WTC11 (cell line): ENCODE data around the gene IDH3B. TPM values are rescaled to one million over a fixed set of nuclear protein-coding genes. Genes with fewer than 3 reads are reported as not detected.

Experiments
- ATAC-seq: fragments of 200-7000 bp; cut with Tn5 transposase; 2 replicates; pipeline ENCODE4 v1.10.0; 2021; ENCODE audit warnings: mild to moderate bottlenecking, moderate library complexity
- CTCF ChIA-PET: fragments of 300-600 bp; sonication (Branson Sonifier 250); formaldehyde crosslinking; loops from one replicate; lab custom pipeline; 2021; ENCODE audit warnings: antibody characterized with exemption; lab: Charles Lee
- POLR2A ChIA-PET: fragments of 350-600 bp; sonication (Branson Sonifier 250); formaldehyde crosslinking; loops from one replicate; lab custom pipeline; 2021; ENCODE audit warnings: antibody characterized with exemption; lab: Charles Lee
- DNase-seq: peaks from one replicate; pipeline ENCODE4 v3.0.0; 2021; ENCODE audit warnings: low spot score
- H3K27ac Mint-ChIP-seq: 2 replicates; pipeline ENCODE4 v1.8.0; 2021; ENCODE audit warnings: mixed read lengths
- H3K27me3 Mint-ChIP-seq: 2 replicates; pipeline ENCODE4 v1.8.0; 2021; ENCODE audit warnings: low read depth, mild to moderate bottlenecking, moderate library complexity, mixed read lengths
- H3K36me3 Mint-ChIP-seq: 2 replicates; pipeline ENCODE4 v1.8.0; 2021; ENCODE audit warnings: mixed read lengths
- H3K4me1 Mint-ChIP-seq: 2 replicates; pipeline ENCODE4 v1.8.0; 2022; ENCODE audit warnings: mixed read lengths
- H3K4me3 Mint-ChIP-seq: 2 replicates; pipeline ENCODE4 v1.8.0; 2021; ENCODE audit warnings: mild to moderate bottlenecking, moderate library complexity, mixed read lengths
- H3K9me3 Mint-ChIP-seq: 2 replicates; pipeline ENCODE4 v1.8.0; 2021; ENCODE audit warnings: mixed read lengths
- ATF6 ChIP-seq: sonication (generic); formaldehyde crosslinking; IDR thresholded peaks from 2 replicates; pipeline ENCODE4 v1.8.1; 2023; ENCODE audit warnings: mild to moderate bottlenecking, missing genetic modification reagents
- CBFB ChIP-seq: sonication (generic); formaldehyde crosslinking; IDR thresholded peaks from 2 replicates; pipeline ENCODE4 v1.8.1; 2022; ENCODE audit warnings: mild to moderate bottlenecking, low read depth, missing genetic modification reagents
- ELF4 ChIP-seq: sonication (generic); formaldehyde crosslinking; IDR thresholded peaks from 2 replicates; pipeline ENCODE4 v1.8.1; 2022; ENCODE audit warnings: low read depth, mild to moderate bottlenecking, moderate library complexity, missing genetic modification reagents
- ESRRA ChIP-seq: sonication (generic); formaldehyde crosslinking; IDR thresholded peaks from 2 replicates; pipeline ENCODE4 v1.8.1; 2022; ENCODE audit warnings: mild to moderate bottlenecking, missing genetic modification reagents, borderline replicate concordance
- FOXK1 ChIP-seq: sonication (generic); formaldehyde crosslinking; IDR thresholded peaks from 2 replicates; pipeline ENCODE4 v1.8.0; 2022; ENCODE audit warnings: mild to moderate bottlenecking, moderate library complexity, missing genetic modification reagents
- GTF2I ChIP-seq: fragments of 250-450 bp; sonication (Bioruptor Pico); conservative IDR thresholded peaks from 2 replicates; pipeline ENCODE4 v1.4.0; 2021; ENCODE audit warnings: mild to moderate bottlenecking
- JAZF1 ChIP-seq: fragments of 250-450 bp; sonication (Bioruptor Pico); IDR thresholded peaks from 2 replicates; pipeline ENCODE4 v1.9.0; 2021; ENCODE audit warnings: moderate library complexity, mild to moderate bottlenecking, inconsistent platforms
- MXD4 ChIP-seq: fragments of 250-450 bp; sonication (Bioruptor Pico); IDR thresholded peaks from 2 replicates; pipeline ENCODE4 v1.8.0; 2021; ENCODE audit warnings: mild to moderate bottlenecking, moderate library complexity, borderline replicate concordance
- NFATC4 ChIP-seq: fragments of 250-450 bp; sonication (Bioruptor Pico); IDR thresholded peaks from 2 replicates; pipeline ENCODE4 v1.9.0; 2021; ENCODE audit warnings: mild to moderate bottlenecking
- NFE2L1 ChIP-seq: sonication (generic); formaldehyde crosslinking; IDR thresholded peaks from 2 replicates; pipeline ENCODE4 v1.8.1; 2023; ENCODE audit warnings: missing genetic modification reagents
- RELA ChIP-seq: sonication (generic); formaldehyde crosslinking; IDR thresholded peaks from 2 replicates; pipeline ENCODE4 v1.8.1; 2022; ENCODE audit warnings: missing genetic modification reagents, mild to moderate bottlenecking, borderline replicate concordance
- ZNF219 ChIP-seq: sonication (generic); formaldehyde crosslinking; IDR thresholded peaks from 2 replicates; pipeline ENCODE4 v1.8.0; 2023; ENCODE audit warnings: missing genetic modification reagents, mild to moderate bottlenecking, borderline replicate concordance
- ZNF281 ChIP-seq: sonication (generic); formaldehyde crosslinking; IDR thresholded peaks from 2 replicates; pipeline ENCODE4 v1.8.0; 2023; ENCODE audit warnings: mild to moderate bottlenecking, missing genetic modification reagents
- total RNA-seq: library from RNA; stranded (reverse); gene quantifications from 3 replicates; pipeline ENCODE4 v1.2.3, GENCODE V29; 2021
- TF ChIP-seq, protein P1 (sequence below): sonication (generic); formaldehyde crosslinking; IDR thresholded peaks from 2 replicates; pipeline ENCODE4 v1.8.0; 2022; ENCODE audit warnings: mild to moderate bottlenecking, missing genetic modification reagents
- TF ChIP-seq, protein P2 (sequence below): fragments of 250-450 bp; sonication (Bioruptor Pico); IDR thresholded peaks from 2 replicates; pipeline ENCODE4 v1.9.0; 2021; ENCODE audit warnings: mild to moderate bottlenecking
- TF ChIP-seq, protein P3 (sequence below): sonication (generic); formaldehyde crosslinking; IDR thresholded peaks from 2 replicates; pipeline ENCODE4 v1.8.0; 2022; ENCODE audit warnings: missing genetic modification reagents
- TF ChIP-seq, protein P4 (sequence below): sonication (generic); formaldehyde crosslinking; IDR thresholded peaks from 2 replicates; pipeline ENCODE4 v1.8.0; 2022; ENCODE audit warnings: mild to moderate bottlenecking, missing genetic modification reagents
- TF ChIP-seq, protein P5 (sequence below): fragments of 250-450 bp; sonication (Bioruptor Pico); conservative IDR thresholded peaks from 2 replicates; pipeline ENCODE4 v1.9.0; 2021; ENCODE audit warnings: mild to moderate bottlenecking

IDH3B gene
- total RNA-seq, 1 experiment from 2014 or later, result 136 TPM

DNA sequence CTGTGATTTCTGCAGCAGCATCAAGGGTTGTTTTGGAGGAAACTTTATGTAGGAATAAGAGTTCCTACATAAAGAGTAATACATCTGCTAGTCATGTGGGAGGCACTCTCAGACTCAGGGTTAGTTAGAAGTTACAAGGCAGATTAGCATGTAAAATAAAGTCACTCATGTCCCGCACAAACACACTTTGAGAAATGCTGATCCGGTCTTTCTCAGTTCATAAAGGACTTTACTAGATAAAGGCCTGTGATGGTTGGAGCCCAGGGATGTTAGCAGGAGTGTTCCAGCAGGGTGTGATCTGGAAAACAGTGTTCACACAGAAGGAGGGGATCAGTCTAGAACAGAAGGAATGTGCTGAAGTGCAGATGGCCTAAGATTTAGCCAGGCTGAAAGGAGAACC is 44.7 kb downstream of the IDH3B start (continued):
- TF ChIP-seq, protein P1, sequence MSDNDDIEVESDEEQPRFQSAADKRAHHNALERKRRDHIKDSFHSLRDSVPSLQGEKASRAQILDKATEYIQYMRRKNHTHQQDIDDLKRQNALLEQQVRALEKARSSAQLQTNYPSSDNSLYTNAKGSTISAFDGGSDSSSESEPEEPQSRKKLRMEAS, result no peak
- TF ChIP-seq ELF4 (CRISPR knock-in tag) (no peak), GTF2I (CRISPR knock-in tag) (no peak), NFATC4 (CRISPR knock-in tag) (no peak), RELA (CRISPR knock-in tag) (no peak), FOXK1 (CRISPR knock-in tag) (no peak), ATF6 (CRISPR knock-in tag) (no peak), JAZF1 (CRISPR knock-in tag) (no peak), ZNF281 (CRISPR knock-in tag) (no peak), ESRRA (CRISPR knock-in tag) (no peak)
- TF ChIP-seq, protein P2, sequence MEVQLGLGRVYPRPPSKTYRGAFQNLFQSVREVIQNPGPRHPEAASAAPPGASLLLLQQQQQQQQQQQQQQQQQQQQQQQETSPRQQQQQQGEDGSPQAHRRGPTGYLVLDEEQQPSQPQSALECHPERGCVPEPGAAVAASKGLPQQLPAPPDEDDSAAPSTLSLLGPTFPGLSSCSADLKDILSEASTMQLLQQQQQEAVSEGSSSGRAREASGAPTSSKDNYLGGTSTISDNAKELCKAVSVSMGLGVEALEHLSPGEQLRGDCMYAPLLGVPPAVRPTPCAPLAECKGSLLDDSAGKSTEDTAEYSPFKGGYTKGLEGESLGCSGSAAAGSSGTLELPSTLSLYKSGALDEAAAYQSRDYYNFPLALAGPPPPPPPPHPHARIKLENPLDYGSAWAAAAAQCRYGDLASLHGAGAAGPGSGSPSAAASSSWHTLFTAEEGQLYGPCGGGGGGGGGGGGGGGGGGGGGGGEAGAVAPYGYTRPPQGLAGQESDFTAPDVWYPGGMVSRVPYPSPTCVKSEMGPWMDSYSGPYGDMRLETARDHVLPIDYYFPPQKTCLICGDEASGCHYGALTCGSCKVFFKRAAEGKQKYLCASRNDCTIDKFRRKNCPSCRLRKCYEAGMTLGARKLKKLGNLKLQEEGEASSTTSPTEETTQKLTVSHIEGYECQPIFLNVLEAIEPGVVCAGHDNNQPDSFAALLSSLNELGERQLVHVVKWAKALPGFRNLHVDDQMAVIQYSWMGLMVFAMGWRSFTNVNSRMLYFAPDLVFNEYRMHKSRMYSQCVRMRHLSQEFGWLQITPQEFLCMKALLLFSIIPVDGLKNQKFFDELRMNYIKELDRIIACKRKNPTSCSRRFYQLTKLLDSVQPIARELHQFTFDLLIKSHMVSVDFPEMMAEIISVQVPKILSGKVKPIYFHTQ (CRISPR knock-in tag), result no peak

GRCh38 chr20:2618815-2619214 is 45.2 kb downstream of the IDH3B start:
- Mint-ChIP-seq H3K36me3 (no peaks in the 10 kb centered on the region), H3K27ac (no peak overlapping the region), H3K4me1 (no peaks in the 10 kb centered on the region), H3K27me3 (peaks cover 33% of the 10 kb centered on the region), H3K9me3 (peaks cover 7% of the 10 kb centered on the region; the same call in 1 of the 2 replicates), H3K4me3 (no peak overlapping the region)
- ATAC-seq (no peak), DNase-seq (no peak)
- POLR2A ChIA-PET, result no interaction called here
- CTCF ChIA-PET, result interaction anchor here (1.0 kb wide), 1 partner anchor 55 kb away, joined by 3 read pairs; no protein-coding TSS in a partner anchor
- no peak for TF ChIP-seq MXD4
- TF ChIP-seq, protein P3, sequence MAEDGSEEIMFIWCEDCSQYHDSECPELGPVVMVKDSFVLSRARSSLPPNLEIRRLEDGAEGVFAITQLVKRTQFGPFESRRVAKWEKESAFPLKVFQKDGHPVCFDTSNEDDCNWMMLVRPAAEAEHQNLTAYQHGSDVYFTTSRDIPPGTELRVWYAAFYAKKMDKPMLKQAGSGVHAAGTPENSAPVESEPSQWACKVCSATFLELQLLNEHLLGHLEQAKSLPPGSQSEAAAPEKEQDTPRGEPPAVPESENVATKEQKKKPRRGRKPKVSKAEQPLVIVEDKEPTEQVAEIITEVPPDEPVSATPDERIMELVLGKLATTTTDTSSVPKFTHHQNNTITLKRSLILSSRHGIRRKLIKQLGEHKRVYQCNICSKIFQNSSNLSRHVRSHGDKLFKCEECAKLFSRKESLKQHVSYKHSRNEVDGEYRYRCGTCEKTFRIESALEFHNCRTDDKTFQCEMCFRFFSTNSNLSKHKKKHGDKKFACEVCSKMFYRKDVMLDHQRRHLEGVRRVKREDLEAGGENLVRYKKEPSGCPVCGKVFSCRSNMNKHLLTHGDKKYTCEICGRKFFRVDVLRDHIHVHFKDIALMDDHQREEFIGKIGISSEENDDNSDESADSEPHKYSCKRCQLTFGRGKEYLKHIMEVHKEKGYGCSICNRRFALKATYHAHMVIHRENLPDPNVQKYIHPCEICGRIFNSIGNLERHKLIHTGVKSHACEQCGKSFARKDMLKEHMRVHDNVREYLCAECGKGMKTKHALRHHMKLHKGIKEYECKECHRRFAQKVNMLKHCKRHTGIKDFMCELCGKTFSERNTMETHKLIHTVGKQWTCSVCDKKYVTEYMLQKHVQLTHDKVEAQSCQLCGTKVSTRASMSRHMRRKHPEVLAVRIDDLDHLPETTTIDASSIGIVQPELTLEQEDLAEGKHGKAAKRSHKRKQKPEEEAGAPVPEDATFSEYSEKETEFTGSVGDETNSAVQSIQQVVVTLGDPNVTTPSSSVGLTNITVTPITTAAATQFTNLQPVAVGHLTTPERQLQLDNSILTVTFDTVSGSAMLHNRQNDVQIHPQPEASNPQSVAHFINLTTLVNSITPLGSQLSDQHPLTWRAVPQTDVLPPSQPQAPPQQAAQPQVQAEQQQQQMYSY, result no peak
- no peak for TF ChIP-seq NFE2L1 (CRISPR knock-in tag)
- TF ChIP-seq, protein P4, sequence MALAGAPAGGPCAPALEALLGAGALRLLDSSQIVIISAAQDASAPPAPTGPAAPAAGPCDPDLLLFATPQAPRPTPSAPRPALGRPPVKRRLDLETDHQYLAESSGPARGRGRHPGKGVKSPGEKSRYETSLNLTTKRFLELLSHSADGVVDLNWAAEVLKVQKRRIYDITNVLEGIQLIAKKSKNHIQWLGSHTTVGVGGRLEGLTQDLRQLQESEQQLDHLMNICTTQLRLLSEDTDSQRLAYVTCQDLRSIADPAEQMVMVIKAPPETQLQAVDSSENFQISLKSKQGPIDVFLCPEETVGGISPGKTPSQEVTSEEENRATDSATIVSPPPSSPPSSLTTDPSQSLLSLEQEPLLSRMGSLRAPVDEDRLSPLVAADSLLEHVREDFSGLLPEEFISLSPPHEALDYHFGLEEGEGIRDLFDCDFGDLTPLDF (CRISPR knock-in tag), result no peak
- TF ChIP-seq, protein P5, sequence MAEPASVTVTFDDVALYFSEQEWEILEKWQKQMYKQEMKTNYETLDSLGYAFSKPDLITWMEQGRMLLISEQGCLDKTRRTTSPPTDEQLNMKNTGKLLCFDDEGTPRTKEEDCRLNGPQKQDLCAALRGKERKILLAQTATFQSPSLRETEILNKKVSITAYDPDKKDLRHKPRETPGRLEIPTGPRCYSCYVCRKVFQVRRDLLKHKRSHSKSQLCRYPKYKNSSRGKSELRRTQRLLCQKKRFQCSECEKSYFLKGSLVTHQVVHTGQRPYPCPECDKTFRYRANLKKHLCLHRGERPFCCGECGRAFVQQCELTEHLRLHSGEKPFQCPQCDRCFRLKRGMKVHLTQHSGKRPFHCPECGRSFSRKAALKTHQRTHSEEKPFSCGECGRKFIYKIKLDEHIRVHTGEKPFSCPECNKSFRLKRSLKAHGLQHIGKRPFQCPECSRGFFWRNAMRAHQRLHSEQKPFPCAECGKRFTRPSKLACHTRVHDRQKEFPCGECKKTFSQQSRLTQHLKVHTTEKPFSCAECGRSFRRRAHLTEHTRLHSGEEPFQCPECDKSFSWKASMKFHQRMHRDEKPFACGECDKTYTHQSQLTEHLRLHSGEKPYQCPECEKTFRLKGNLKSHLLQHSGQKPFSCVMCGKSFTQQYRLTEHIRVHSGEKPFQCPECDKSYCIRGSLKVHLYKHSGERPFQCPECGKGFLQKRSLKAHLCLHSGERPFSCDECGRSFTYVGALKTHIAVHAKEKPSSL (CRISPR knock-in tag), result no peak
- TF ChIP-seq ZNF281 (CRISPR knock-in tag), result no peak
- TF ChIP-seq ZNF219 (CRISPR knock-in tag), result no peak
- TF ChIP-seq CBFB (CRISPR knock-in tag), result no peak
